Astrocyte (in vitro differentiated cells and primary cell): ENCODE results near the gene OSBPL1A. TPM values are rescaled to one million over a fixed set of nuclear protein-coding genes. Genes with fewer than 3 reads are reported as not detected.
A peak's percentile ranks its signal among the peaks of the same experiment; 100 is the strongest.

Experiments used
- DNase-seq: peaks from one replicate; pipeline ENCODE4 v3.0.0-alpha.2; 2010; ENCODE audit warnings: low read depth
- FAIRE-seq: peaks from 2 replicates; lab custom pipeline; 2011; peaks lifted over from hg19 to GRCh38; lab: Jason Lieb, UNC
- H2AFZ ChIP-seq: 2 replicates; pipeline ENCODE4 v1.6.0; 2012; ENCODE audit warnings: low read depth, low read length, inconsistent platforms
- H3K27ac ChIP-seq: 2 replicates; pipeline ENCODE4 v1.5.1; 2011; ENCODE audit warnings: low read depth, low read length, inconsistent platforms
- H3K27me3 ChIP-seq: 2 replicates; pipeline ENCODE4 v1.6.0; 2011; ENCODE audit warnings: low read length, inconsistent platforms; ENCODE audit not compliant: insufficient read depth
- H3K36me3 ChIP-seq: 2 replicates; pipeline ENCODE4 v1.5.1; 2011; ENCODE audit warnings: low read length, inconsistent platforms; ENCODE audit not compliant: insufficient read depth
- H3K4me1 ChIP-seq: 2 replicates; pipeline ENCODE4 v1.5.1; 2011; ENCODE audit warnings: low read length, inconsistent platforms; ENCODE audit not compliant: insufficient read depth
- H3K4me2 ChIP-seq: 2 replicates; pipeline ENCODE4 v1.6.0; 2012; ENCODE audit warnings: low read length, inconsistent platforms
- H3K4me3 ChIP-seq: 2 replicates; pipeline ENCODE4 v1.5.1; 2011; ENCODE audit warnings: low read depth, mild to moderate bottlenecking, low read length, inconsistent platforms; ENCODE audit not compliant: insufficient read depth
- H3K79me2 ChIP-seq: 2 replicates; pipeline ENCODE4 v1.6.0; 2012; ENCODE audit warnings: mild to moderate bottlenecking, low read length, inconsistent platforms; ENCODE audit not compliant: insufficient read depth
- H3K9ac ChIP-seq: 2 replicates; pipeline ENCODE4 v1.6.0; 2012; ENCODE audit warnings: mild to moderate bottlenecking, low read length, inconsistent platforms
- H3K9me3 ChIP-seq: 2 replicates; pipeline ENCODE4 v1.5.1; 2012; ENCODE audit warnings: low read depth, mild to moderate bottlenecking, low read length, inconsistent platforms; ENCODE audit not compliant: insufficient read depth
- H4K20me1 ChIP-seq: 2 replicates; pipeline ENCODE4 v1.6.0; 2012; ENCODE audit warnings: low read length, inconsistent platforms; ENCODE audit not compliant: insufficient read depth
- H3K27ac Mint-ChIP-seq: one replicate; pipeline ENCODE4 v1.8.0; 2021; ENCODE audit warnings: mild to moderate bottlenecking, mixed read lengths; ENCODE audit not compliant: unreplicated experiment
- H3K27me3 Mint-ChIP-seq: one replicate; pipeline ENCODE4 v1.8.0; 2021; ENCODE audit warnings: low read depth, mixed read lengths; ENCODE audit not compliant: unreplicated experiment
- H3K36me3 Mint-ChIP-seq: one replicate; pipeline ENCODE4 v1.8.0; 2021; ENCODE audit warnings: low read depth, mixed read lengths; ENCODE audit not compliant: unreplicated experiment
- H3K4me1 Mint-ChIP-seq: one replicate; pipeline ENCODE4 v1.8.0; 2021; ENCODE audit warnings: low read depth, mixed read lengths; ENCODE audit not compliant: unreplicated experiment
- H3K4me3 Mint-ChIP-seq: one replicate; pipeline ENCODE4 v1.8.0; 2021; ENCODE audit warnings: mild to moderate bottlenecking, moderate library complexity, mixed read lengths; ENCODE audit not compliant: unreplicated experiment
- H3K9me3 Mint-ChIP-seq: one replicate; pipeline ENCODE4 v1.8.0; 2021; ENCODE audit warnings: mild to moderate bottlenecking, mixed read lengths; ENCODE audit not compliant: unreplicated experiment
- EZH2 ChIP-seq: IDR thresholded peaks from 2 replicates; pipeline ENCODE4 v1.6.1; 2012; ENCODE audit warnings: mild to moderate bottlenecking, low read length, inconsistent platforms; ENCODE audit not compliant: insufficient read depth
- total RNA-seq: library from RNA; stranded (reverse); gene quantifications from 2 replicates; pipeline ENCODE4 v1.2.1, GENCODE V29; 2021
- TF ChIP-seq, protein P1 (sequence below): IDR thresholded peaks from 2 replicates; pipeline ENCODE4 v1.5.1; 2011; ENCODE audit warnings: low read depth, mild to moderate bottlenecking, inconsistent platforms, low read length, moderate library complexity; ENCODE audit not compliant: insufficient read depth

OSBPL1A gene
- total RNA-seq, 1 donor from 2014 or later = 27.7 TPM

DNA sequence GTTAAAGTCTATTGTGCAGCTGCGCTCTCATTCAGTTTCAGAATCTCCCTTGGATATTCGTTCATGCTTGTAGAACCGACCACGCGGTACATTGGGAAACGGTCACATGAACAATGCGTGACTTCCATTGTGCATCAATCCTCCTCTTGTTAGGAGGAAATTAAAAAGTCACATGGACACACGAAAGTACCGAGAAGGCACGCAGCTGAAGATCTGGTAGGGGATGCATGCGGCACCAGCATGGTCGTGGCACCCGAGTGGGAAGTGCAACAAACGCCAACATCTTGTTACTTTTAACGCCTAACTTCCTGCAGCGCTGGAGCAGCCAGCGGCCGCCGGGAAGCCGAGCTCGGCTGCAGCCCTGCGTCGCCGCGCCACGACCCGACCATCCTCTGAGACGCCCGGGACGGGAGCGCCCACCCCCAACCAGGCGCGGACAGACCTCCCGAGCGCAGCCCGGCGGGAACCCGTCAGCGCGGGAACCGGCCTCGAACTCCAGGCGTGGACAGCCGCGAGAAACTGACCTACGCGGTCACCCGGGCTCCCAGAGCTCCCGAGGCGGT is 412 bp downstream of the OSBPL1A start:
- Mint-ChIP-seq H3K36me3 (no peaks in the 10 kb centered on the region), H3K4me1 (peaks cover 18% of the 10 kb centered on the region), H3K4me3 (peak overlapping the region; percentile 91), H3K27me3 (no peaks in the 10 kb centered on the region), H3K9me3 (no peaks in the 10 kb centered on the region), H3K27ac (peak overlapping the region; percentile 78)
- Histone ChIP-seq H3K79me2 (peaks cover 5% of the 10 kb centered on the region), H3K4me3 (peak overlapping the region; percentile 90), H3K9ac (peak overlapping the region; percentile 84), H3K4me2 (peak overlapping the region; percentile 96), H3K27me3 (no peaks in the 10 kb centered on the region), H4K20me1 (no peaks in the 10 kb centered on the region), H2AFZ (peak overlapping the region; percentile 98), H3K9me3 (no peaks in the 10 kb centered on the region), H3K4me1 (peaks cover 10% of the 10 kb centered on the region), H3K36me3 (no peaks in the 10 kb centered on the region), H3K27ac (peak overlapping the region; percentile 76)
- no peak for TF ChIP-seq EZH2
- TF ChIP-seq, protein P1, sequence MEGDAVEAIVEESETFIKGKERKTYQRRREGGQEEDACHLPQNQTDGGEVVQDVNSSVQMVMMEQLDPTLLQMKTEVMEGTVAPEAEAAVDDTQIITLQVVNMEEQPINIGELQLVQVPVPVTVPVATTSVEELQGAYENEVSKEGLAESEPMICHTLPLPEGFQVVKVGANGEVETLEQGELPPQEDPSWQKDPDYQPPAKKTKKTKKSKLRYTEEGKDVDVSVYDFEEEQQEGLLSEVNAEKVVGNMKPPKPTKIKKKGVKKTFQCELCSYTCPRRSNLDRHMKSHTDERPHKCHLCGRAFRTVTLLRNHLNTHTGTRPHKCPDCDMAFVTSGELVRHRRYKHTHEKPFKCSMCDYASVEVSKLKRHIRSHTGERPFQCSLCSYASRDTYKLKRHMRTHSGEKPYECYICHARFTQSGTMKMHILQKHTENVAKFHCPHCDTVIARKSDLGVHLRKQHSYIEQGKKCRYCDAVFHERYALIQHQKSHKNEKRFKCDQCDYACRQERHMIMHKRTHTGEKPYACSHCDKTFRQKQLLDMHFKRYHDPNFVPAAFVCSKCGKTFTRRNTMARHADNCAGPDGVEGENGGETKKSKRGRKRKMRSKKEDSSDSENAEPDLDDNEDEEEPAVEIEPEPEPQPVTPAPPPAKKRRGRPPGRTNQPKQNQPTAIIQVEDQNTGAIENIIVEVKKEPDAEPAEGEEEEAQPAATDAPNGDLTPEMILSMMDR = no peak
- DNase-seq = peak; percentile 75
- no peak for FAIRE-seq

DNA sequence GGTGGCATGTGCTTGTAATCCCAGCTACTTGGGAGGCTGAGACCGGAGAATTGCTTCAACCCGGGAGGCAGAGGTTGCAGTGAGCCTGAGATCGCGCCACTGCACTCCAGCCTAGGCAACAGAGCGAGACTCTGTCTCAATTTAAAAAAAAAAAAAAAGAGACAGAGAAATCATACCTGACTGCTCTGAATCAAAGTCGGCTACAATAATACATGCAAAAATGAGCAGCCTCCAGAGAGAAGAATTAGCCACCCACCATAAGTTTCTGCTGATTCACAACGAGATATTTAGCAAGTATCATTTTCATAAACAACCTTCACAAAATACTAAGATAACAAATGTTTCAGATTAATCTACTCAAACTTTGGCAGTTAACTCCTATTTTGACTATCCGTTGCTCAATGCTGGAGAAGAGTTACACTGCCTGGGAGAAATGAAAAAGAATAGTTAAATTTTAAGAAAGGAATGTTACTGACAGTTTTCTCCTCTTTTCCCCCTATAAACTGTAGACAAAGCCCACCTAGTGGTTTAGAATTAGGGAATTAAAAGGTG is 1.5 kb downstream of the OSBPL1A start:
- H3K27me3 Mint-ChIP-seq = no peaks in the 10 kb centered on the region
- no peak overlapping the region for H3K27ac Mint-ChIP-seq
- no peak overlapping the region for H3K4me3 Mint-ChIP-seq
- Histone ChIP-seq H3K9me3 (no peaks in the 10 kb centered on the region), H2AFZ (no peak overlapping the region), H3K27ac (no peak overlapping the region), H3K4me3 (peak overlapping the region; percentile 90), H4K20me1 (no peaks in the 10 kb centered on the region), H3K27me3 (no peaks in the 10 kb centered on the region), H3K9ac (peak overlapping the region; percentile 84), H3K4me1 (peaks cover 10% of the 10 kb centered on the region), H3K79me2 (peaks cover 5% of the 10 kb centered on the region), H3K4me2 (peak overlapping the region; percentile 96), H3K36me3 (no peaks in the 10 kb centered on the region)
- FAIRE-seq (no peak), DNase-seq (no peak)
- no peaks in the 10 kb centered on the region for H3K9me3 Mint-ChIP-seq
- H3K36me3 Mint-ChIP-seq = no peaks in the 10 kb centered on the region
- H3K4me1 Mint-ChIP-seq = peaks cover 18% of the 10 kb centered on the region
- no peak for TF ChIP-seq EZH2
- TF ChIP-seq, protein P1 = no peak
